ENCODE data around the gene SLC35B2.

Gene SLC35B2

GRCh38 chr6:44258325-44258863 lies 1.1 kb upstream of the SLC35B2 start:
- no peak overlapping the region for H3K27ac ChIP-seq (ENCODE audit: low read length)
- TF ChIP-seq EZH2 (IDR thresholded peaks at IDR 0.05; ENCODE audit: borderline replicate concordance, low read depth, low read length, severe bottlenecking) (no peak), CTCF (IDR thresholded peaks at IDR 0.05; ENCODE audit: borderline replicate concordance, extremely low read depth, low read length, poor library complexity, severe bottlenecking) (no peak)
- no peaks in the 10 kb centered on the region for H3K9me3 ChIP-seq (ENCODE audit: insufficient read depth, low read length, severe bottlenecking)
- peaks cover 46% of the 10 kb centered on the region for H3K4me1 ChIP-seq (ENCODE audit: insufficient read depth, low read length)
- no peak overlapping the region for H3K4me3 ChIP-seq (ENCODE audit: low read depth in 1 of 2, low read length in 2 of 2)
- DNase-seq (no peak), ATAC-seq (ENCODE audit: insufficient read depth, low read depth) (no peak)
- H3K27me3 ChIP-seq (ENCODE audit: insufficient read depth, low read length, poor library complexity), result no peaks in the 10 kb centered on the region
- peaks cover 19% of the 10 kb centered on the region for H3K79me2 ChIP-seq (ENCODE audit: insufficient read depth, low read length)
- H3K4me2 ChIP-seq (ENCODE audit: insufficient read depth, low read length), result peak overlapping the region; percentile 92
- H3K9ac ChIP-seq (ENCODE audit: low read depth, low read length), result no peak overlapping the region
- H2AFZ ChIP-seq (ENCODE audit: low read depth, low read length), result no peak overlapping the region
- H3K36me3 ChIP-seq (ENCODE audit: insufficient read depth, low read length), result peaks cover 64% of the 10 kb centered on the region
- H4K20me1 ChIP-seq (ENCODE audit: insufficient read depth, low read length), result peaks cover 19% of the 10 kb centered on the region

GRCh38 chr6:44257753-44258324 lies 511 bp upstream of the SLC35B2 start:
- H3K36me3 ChIP-seq (ENCODE audit: insufficient read depth, low read length), result peaks cover 67% of the 10 kb centered on the region
- H3K4me1 ChIP-seq (ENCODE audit: insufficient read depth, low read length), result peaks cover 40% of the 10 kb centered on the region

GRCh38 chr6:44256775-44257024 lies 628 bp downstream of the SLC35B2 start:
- Histone ChIP-seq H3K9ac (ENCODE audit: low read depth, low read length) (peak overlapping the region; percentile 88), H3K27ac (ENCODE audit: low read length) (peak overlapping the region; percentile 81), H3K4me2 (ENCODE audit: insufficient read depth, low read length) (peak overlapping the region; percentile 92), H3K79me2 (ENCODE audit: insufficient read depth, low read length) (peaks cover 16% of the 10 kb centered on the region), H4K20me1 (ENCODE audit: insufficient read depth, low read length) (peaks cover 27% of the 10 kb centered on the region; the same call in 1 of the 2 replicates), H3K4me3 (ENCODE audit: low read depth in 1 of 2, low read length in 2 of 2) (peak overlapping the region; percentile 90 to 96), H3K36me3 (ENCODE audit: insufficient read depth, low read length) (peaks cover 66% of the 10 kb centered on the region), H2AFZ (ENCODE audit: low read depth, low read length) (peak overlapping the region; percentile 81), H3K27me3 (ENCODE audit: insufficient read depth, low read length, poor library complexity) (no peaks in the 10 kb centered on the region), H3K9me3 (ENCODE audit: insufficient read depth, low read length, severe bottlenecking) (no peaks in the 10 kb centered on the region), H3K4me1 (ENCODE audit: insufficient read depth, low read length) (peaks cover 38% of the 10 kb centered on the region)
- TF ChIP-seq EZH2 (IDR thresholded peaks at IDR 0.05; ENCODE audit: borderline replicate concordance, low read depth, low read length, severe bottlenecking) (no peak), CTCF (IDR thresholded peaks at IDR 0.05; ENCODE audit: borderline replicate concordance, extremely low read depth, low read length, poor library complexity, severe bottlenecking) (no peak)
- peak; percentile 6 for ATAC-seq (ENCODE audit: insufficient read depth, low read depth)
- no peak for DNase-seq

More at GRCh38 chr6:44257753-44258324, 511 bp upstream of the SLC35B2 start:
- DNase-seq, result no peak
- H3K27me3 ChIP-seq (ENCODE audit: insufficient read depth, low read length, poor library complexity), result no peaks in the 10 kb centered on the region
- peak overlapping the region; percentile 88 for H3K9ac ChIP-seq (ENCODE audit: low read depth, low read length)
- peaks cover 22% of the 10 kb centered on the region for H4K20me1 ChIP-seq (ENCODE audit: insufficient read depth, low read length)
- no peaks in the 10 kb centered on the region for H3K9me3 ChIP-seq (ENCODE audit: insufficient read depth, low read length, severe bottlenecking)
- H2AFZ ChIP-seq (ENCODE audit: low read depth, low read length), result peak overlapping the region; percentile 81
- H3K4me3 ChIP-seq (ENCODE audit: low read depth in 1 of 2, low read length in 2 of 2), result peak overlapping the region in 1 of 2 experiments; percentile 96; a peak in 2 of 4 replicates
- H3K4me2 ChIP-seq (ENCODE audit: insufficient read depth, low read length), result peak overlapping the region; percentile 92
- TF ChIP-seq CTCF (IDR thresholded peaks at IDR 0.05; ENCODE audit: borderline replicate concordance, extremely low read depth, low read length, poor library complexity, severe bottlenecking), result no peak
- TF ChIP-seq EZH2 (IDR thresholded peaks at IDR 0.05; ENCODE audit: borderline replicate concordance, low read depth, low read length, severe bottlenecking), result no peak
- H3K79me2 ChIP-seq (ENCODE audit: insufficient read depth, low read length), result peaks cover 15% of the 10 kb centered on the region
- H3K27ac ChIP-seq (ENCODE audit: low read length), result peak overlapping the region; percentile 81
- ATAC-seq (ENCODE audit: insufficient read depth, low read depth), result no peak; the same call in 2 of the 3 replicates
